HEK293T (cell line): ENCODE data around the gene SYMPK.

Experiments
- CTBP1 ChIP-seq: fragments of 450-650 bp; IDR thresholded peaks from 2 replicates; pipeline ENCODE4 v1.6.1; 2016; ENCODE audit warnings: borderline replicate concordance
- HDGF ChIP-seq: fragments of 450-650 bp; IDR thresholded peaks from 2 replicates; pipeline ENCODE4 v1.6.1; 2017; ENCODE audit warnings: antibody characterized with exemption, borderline replicate concordance
- L3MBTL2 ChIP-seq: fragments of 450-650 bp; conservative IDR thresholded peaks from 2 replicates; pipeline ENCODE4 v1.6.1; 2016; ENCODE audit warnings: mild to moderate bottlenecking
- LEF1 ChIP-seq: fragments of 450-650 bp; IDR thresholded peaks from 2 replicates; pipeline ENCODE4 v1.6.1; 2017; ENCODE audit warnings: mild to moderate bottlenecking, borderline replicate concordance
- SP1 ChIP-seq: fragments of 450-650 bp; IDR thresholded peaks from 2 replicates; pipeline ENCODE4 v1.6.1; 2017
- SUZ12 ChIP-seq: fragments of 450-650 bp; IDR thresholded peaks from 2 replicates; pipeline ENCODE4 v1.6.1; 2016; ENCODE audit warnings: mild to moderate bottlenecking
- TARDBP ChIP-seq: fragments of 450-650 bp; IDR thresholded peaks from 2 replicates; pipeline ENCODE4 v1.6.1; 2016

DNA sequence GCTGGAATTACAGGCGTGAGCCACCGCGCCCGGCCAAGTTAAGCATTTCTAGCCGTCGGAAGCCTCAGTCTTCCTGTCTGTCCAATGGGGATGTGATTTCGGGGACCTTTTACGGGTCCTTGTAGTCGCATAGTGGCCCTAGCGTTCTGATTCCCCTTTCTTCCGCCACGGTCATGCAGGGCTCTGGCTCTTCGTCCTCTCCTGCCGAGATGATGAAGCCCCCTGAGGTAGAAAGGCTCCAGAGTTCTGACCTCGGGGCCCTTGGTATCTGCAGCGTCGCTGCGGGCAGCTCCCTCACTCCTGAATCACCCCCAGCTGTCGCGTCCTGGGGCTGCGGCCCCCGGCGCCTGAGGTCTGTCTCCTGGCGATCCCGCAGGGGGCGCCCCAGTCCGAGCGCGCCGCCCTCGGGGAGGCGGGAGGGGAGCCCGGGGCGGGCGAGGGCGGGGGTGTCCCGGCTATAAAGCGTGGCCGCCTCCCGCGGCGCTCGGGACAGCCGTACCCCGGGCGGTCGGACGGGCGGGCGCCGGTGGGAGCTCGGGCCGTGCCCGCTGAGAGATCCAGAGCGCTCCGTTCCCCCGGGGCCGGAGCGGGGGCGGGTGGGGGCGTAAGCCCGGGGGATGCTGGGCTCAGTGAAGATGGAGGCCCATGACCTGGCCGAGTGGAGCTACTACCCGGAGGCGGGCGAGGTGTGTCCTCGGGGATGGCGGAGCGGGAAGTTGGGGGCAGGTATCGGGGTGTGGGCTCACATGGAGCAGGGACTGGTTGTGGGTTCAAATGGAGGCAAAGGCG is 1.1 kb upstream of the SYMPK start, which contains the start of gene FOXA3:
- TF ChIP-seq TARDBP, result no peak
- TF ChIP-seq LEF1, result no peak
- no peak for TF ChIP-seq L3MBTL2
- no peak for TF ChIP-seq SUZ12
- TF ChIP-seq HDGF, result no peak
- TF ChIP-seq SP1, result no peak
- TF ChIP-seq CTBP1, result no peak
